ENCODE measurements around the gene UBE2M. TPM values are rescaled to one million over a fixed set of nuclear protein-coding genes. Genes with fewer than 3 reads are reported as not detected.

Gene UBE2M
- total RNA-seq, 2 donors from 2014 or later = 30.9 to 38.8 TPM

DNA sequence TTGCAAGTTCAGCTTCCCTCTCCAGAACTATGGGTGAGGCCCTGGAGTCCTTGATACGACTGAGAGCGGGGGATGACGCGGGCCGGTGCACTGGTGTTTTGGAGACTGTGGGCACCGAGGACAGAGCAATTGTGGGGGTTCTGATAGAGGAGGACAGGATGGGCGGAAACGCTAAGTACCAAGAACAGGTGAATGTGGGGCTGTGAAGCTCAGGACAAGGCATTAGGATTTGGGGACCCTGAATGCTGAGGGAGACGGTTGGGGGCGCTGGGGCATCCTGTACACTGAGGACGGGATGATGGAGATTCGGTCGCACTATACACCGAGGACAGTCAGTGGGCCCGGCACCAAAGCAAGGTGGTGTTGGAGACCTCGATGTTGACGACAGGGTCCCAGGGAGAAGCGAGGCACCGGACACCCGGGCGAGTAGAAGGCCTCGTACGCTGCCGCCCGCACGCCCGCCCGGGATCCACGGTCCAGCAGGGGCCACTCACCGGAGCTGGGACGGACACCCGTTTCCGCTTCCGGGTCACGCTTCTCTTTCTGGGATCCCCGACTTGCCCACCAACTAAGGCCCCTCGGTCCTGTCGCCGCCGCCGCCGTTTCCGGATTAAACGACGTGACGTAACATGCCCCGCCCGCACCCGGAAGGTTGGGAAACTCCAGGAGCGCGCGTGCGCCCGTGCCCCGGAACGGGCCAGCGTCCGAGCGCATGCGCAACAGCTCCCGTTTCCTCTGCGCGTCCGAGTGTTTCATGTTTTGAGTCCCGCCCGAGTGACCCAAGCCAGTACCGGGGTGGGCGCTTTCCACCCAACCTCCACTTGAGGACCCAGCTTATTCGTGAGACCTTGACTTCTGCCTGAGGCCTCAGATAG, 3.7 kb downstream of the UBE2M start, which contains the start of gene CHMP2A:
TSS of gene CHMP2A (minus strand) at position 612 of the 875 bp plus-strand sequence. CDS start 893 bp downstream, outside the sequence.
- H3K36me3 ChIP-seq = peaks cover 48% of the 10 kb centered on the region
- peak; percentile 99 for DNase-seq (ENCODE audit: low spot score)
- H3K4me1 ChIP-seq = peaks cover under 1 to 44% of the 10 kb centered on the region in 2 donors
- H3K27ac ChIP-seq = peak within 1 kb of the TSS; percentile 92 to 94
- H3K27me3 ChIP-seq = no peaks in the 10 kb centered on the region
- TF ChIP-seq, protein P1, sequence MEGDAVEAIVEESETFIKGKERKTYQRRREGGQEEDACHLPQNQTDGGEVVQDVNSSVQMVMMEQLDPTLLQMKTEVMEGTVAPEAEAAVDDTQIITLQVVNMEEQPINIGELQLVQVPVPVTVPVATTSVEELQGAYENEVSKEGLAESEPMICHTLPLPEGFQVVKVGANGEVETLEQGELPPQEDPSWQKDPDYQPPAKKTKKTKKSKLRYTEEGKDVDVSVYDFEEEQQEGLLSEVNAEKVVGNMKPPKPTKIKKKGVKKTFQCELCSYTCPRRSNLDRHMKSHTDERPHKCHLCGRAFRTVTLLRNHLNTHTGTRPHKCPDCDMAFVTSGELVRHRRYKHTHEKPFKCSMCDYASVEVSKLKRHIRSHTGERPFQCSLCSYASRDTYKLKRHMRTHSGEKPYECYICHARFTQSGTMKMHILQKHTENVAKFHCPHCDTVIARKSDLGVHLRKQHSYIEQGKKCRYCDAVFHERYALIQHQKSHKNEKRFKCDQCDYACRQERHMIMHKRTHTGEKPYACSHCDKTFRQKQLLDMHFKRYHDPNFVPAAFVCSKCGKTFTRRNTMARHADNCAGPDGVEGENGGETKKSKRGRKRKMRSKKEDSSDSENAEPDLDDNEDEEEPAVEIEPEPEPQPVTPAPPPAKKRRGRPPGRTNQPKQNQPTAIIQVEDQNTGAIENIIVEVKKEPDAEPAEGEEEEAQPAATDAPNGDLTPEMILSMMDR (IDR thresholded peaks at IDR 0.05) = peak in 1 of 2 donors; percentile 27
- no peaks in the 10 kb centered on the region for H3K9me3 ChIP-seq
- peak within 1 kb of the TSS; percentile 63 to 85 for H3K4me3 ChIP-seq

DNA sequence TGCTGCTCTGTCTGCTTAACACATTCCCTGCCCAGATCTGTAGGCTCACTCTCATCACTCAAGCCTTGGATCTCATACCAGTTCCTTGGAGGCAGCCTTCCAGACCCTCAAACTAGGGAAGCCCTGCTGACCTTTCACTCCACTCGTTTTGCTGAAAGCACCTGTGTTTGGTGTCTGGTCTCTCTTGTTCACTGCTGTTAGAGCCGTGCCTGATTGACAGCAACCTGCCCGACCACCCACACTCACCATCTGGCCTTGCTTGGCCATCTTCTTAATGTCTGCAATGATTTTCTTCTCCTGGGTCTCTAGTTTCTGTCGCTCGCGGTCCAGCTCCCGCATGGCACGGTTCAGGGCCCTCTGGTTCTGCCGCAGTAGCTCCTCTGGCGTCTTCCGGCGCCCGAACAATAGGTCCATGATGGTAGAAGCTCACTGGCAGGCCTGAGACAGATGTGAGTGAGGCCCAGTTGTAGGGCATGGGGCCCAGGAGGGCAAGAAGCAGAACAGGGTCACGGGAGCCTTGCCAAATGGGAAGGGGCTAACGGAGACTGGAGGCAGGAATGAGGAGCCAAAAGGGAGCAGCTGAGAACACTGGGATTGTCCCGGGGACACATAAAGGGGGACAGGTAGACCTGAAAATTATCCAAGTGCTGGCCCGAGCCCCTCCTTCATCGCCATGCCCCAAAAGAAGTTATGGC, 4.5 kb downstream of the UBE2M start:
- Histone ChIP-seq H3K9me3 (no peaks in the 10 kb centered on the region), H3K36me3 (peaks cover 56% of the 10 kb centered on the region), H3K4me1 (peaks cover 0 to 41% of the 10 kb centered on the region in 2 donors), H3K4me3 (peak overlapping the region; percentile 63 to 85), H3K27ac (peak overlapping the region; percentile 92 to 94), H3K27me3 (no peaks in the 10 kb centered on the region)
- TF ChIP-seq, protein P1 (IDR thresholded peaks at IDR 0.05) = no peak
- DNase-seq (ENCODE audit: low spot score) = no peak

DNA sequence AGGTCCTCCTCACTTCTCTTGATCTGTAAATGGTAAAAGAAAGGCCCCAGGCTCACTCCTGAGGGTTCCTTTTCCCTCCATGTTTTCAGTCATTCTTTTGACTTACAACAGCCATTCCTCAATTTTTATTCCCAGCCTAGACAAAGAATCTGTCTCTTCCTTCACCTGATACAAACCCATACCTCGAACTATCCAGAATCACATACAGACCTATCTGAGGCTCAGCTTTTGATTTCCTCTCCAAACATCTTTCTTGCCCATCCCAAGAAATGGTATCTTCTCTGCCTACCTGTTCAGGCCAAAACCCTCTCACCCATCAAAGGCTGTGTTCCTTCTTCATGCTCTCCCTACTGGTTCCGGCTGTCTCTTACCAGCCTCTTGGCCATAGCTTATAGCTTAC, 5.8 kb downstream of the UBE2M start:
- Histone ChIP-seq H3K9me3 (no peaks in the 10 kb centered on the region), H3K4me1 (peaks cover 0 to 39% of the 10 kb centered on the region in 2 donors), H3K27me3 (no peaks in the 10 kb centered on the region), H3K36me3 (peaks cover 69% of the 10 kb centered on the region), H3K27ac (no peak overlapping the region), H3K4me3 (no peak overlapping the region)
- DNase-seq (ENCODE audit: low spot score) = no peak
- TF ChIP-seq, protein P1 (IDR thresholded peaks at IDR 0.05) = no peak

DNA sequence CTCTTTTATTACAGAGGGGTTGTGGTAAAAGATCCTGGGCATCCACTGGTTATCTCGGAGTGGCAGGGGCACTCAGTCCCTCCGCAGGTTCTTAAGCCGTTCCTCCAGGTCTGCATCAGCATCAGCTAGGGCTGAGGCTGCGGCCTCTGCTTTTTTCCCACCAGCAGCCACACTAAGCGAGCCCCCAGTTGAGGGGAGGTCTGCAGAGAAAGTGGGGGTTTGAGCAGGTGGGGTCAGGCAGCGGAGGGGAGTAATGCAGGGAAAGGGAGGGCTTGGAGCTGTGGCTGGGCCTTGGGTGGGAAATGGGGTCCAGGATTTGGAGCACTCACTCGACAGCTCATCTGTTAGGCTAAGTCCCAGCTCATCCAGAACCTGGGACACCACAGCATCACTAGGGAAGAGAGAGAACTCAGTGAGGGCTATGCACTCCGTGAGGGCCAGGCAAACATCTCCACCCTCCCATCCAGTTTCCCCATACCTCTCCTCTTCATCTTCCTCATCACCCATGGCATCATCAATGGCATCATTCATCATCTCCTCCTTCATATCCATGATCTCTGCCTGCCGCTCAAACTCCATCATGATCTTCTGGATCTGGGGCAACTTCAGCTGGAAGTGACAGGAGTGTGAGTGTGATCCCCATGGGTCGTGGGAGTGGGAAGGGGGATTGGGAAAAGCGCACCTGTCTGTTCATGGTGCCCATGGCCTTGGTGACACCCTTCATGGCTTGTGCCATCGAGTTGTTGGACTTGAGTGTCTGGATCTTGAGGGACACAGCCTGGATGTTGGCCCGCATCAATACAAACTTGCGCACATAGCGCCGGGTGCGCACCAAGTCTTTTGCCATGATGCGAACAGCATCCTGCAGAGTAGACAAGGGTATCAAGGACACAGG, 6.6 kb downstream of the UBE2M start:
- no peaks in the 10 kb centered on the region for H3K9me3 ChIP-seq
- no peak for DNase-seq (ENCODE audit: low spot score)
- TF ChIP-seq, protein P1 (IDR thresholded peaks at IDR 0.05) = no peak
- H3K27me3 ChIP-seq = no peaks in the 10 kb centered on the region
- H3K4me1 ChIP-seq = peaks cover 0 to 38% of the 10 kb centered on the region in 2 donors
- no peak overlapping the region for H3K4me3 ChIP-seq
- H3K36me3 ChIP-seq = peaks cover 75% of the 10 kb centered on the region
- H3K27ac ChIP-seq = no peak overlapping the region

DNA sequence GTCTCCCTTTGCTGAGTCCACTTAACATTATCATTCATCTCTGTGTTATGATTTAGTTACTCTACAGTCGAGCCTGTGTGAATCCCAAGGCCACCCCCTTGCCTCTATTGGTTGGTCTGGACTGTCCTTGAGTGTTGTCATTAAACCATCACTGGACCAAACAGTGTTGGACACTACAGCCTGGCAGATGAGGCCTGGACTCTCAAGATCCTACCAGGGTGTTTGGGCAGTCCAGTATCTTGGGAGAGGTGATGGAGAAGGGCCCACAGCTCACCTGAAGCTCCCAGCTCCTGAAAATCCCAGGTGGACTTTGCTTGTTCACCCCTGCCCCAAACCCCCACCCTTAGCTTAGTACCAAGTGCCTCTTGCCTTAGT, 7.3 kb downstream of the UBE2M start:
- Histone ChIP-seq H3K27ac (no peak overlapping the region), H3K9me3 (no peaks in the 10 kb centered on the region), H3K27me3 (no peaks in the 10 kb centered on the region), H3K4me3 (no peak overlapping the region), H3K36me3 (peaks cover 73% of the 10 kb centered on the region), H3K4me1 (peaks cover 0 to 38% of the 10 kb centered on the region in 2 donors)
- DNase-seq (ENCODE audit: low spot score) = no peak
- TF ChIP-seq, protein P1 (IDR thresholded peaks at IDR 0.05) = no peak
